NK-92 treated with Interleukin-12 subunit alpha and Interleukin-12 subunit beta, amount 100 ng/mL, for 24 hours (cell line): ENCODE results near the gene ZC3H10.
"Not testable (repeated sequence)": the region's sequence is repeated elsewhere in the genome, so short reads cannot be mapped to it uniquely, and the experiment has no call there.

Source experiments
- DNase-seq: peaks from one replicate; lab custom pipeline; 2025; lab: John Stamatoyannopoulos, UW

ZC3H10 gene, protein sequence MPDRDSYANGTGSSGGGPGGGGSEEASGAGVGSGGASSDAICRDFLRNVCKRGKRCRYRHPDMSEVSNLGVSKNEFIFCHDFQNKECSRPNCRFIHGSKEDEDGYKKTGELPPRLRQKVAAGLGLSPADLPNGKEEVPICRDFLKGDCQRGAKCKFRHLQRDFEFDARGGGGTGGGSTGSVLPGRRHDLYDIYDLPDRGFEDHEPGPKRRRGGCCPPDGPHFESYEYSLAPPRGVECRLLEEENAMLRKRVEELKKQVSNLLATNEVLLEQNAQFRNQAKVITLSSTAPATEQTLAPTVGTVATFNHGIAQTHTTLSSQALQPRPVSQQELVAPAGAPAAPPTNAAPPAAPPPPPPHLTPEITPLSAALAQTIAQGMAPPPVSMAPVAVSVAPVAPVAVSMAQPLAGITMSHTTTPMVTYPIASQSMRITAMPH

DNA sequence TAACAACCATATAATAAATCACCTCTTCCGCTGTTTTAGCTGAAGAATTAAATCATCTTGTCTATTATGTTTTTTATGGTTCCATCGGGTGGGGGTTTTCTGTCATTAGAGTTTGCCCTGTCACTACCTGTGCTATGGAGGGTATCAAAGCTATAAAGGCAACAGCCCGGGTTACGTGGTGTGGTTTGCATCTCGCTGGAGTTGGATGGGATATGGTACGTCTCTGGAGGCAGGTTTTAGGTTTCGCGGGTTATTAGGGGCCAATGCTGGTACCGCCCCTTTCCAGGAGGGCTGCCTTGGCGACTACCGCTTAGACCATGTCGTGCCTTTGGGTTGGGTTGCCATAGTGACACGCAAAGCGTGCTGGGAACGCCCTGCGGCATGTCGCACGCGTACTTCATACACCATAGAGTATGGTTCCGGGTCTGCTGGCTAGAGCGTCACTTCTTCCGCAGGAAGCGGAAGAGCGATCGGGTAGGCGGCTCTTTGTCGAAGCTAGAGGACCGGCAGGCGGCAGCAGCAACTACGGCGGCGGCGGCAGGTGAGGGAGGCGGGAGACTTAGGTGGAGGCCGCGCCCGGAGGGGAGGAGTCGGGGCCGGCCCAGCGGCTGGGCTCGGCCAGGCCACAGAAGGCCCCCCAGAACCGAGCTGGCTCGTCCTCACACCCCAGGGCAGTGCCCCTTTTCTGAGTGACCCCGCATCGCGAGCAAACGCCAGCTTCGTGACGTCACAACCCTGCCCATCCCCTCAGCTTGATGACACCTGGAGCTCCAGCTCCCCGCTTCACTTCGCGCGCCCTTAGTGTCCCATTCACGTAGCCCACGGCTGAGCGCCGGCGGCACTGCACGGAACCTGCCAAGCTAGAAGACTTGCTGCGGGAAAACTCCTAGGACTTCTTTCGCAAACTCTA, at the start of gene ZC3H10:
ZC3H10 (plus strand) TSS at position 489 of the 910 bp plus-strand sequence. CDS start 2,297 bp downstream, outside the sequence.
- peak; percentile 96 for DNase-seq

GRCh38 chr12:56071648-56072047, 46.4 kb upstream of the ZC3H10 start:
- no peak for DNase-seq

GRCh38 chr12:56074396-56074795, 43.7 kb upstream of the ZC3H10 start:
- DNase-seq = no peak

- not testable (repeated sequence) for DNase-seq
These were observed 40.1 kb upstream of the ZC3H10 start for GRCh38 chr12:56077966-56078365.

- DNase-seq = no peak
These were observed 39.6 kb upstream of the ZC3H10 start for GRCh38 chr12:56078427-56078826.

- DNase-seq = no peak
These were observed 38.9 kb upstream of the ZC3H10 start for GRCh38 chr12:56078931-56079722.

DNA sequence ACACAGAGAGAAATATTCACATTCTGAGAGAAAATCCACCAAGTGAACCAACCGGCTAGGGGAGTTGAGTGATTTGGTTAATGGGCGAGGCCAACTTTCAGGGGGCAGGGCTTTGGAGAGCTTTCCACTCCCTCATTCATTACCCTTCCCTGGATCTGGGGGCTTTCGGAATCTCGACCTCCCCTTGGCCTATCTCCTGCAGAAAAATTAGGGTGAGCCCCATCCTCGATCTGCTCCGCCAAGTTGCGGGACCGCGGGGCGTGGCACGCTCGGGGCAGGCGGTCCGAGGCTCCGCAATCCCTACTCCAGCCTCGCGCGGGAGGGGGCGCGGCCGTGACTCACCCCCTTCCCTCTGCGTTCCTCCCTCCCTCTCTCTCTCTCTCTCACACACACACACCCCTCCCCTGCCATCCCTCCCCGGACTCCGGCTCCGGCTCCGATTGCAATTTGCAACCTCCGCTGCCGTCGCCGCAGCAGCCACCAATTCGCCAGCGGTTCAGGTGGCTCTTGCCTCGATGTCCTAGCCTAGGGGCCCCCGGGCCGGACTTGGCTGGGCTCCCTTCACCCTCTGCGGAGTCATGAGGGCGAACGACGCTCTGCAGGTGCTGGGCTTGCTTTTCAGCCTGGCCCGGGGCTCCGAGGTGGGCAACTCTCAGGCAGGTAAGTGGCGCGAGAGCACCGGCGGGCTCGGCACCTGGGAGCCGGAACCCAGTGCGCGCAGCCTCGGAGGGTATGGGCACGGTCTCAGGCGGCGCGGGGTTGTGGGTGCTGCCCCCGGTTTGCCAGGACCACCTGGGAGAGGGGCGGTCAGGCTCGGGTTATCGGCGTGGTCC, 38.1 kb upstream of the ZC3H10 start, which contains the start of gene ERBB3:
ERBB3 (plus strand) TSS at position 443 of the 833 bp plus-strand sequence; CDS start at position 579, 136 bp downstream.
- no peak for DNase-seq

GRCh38 chr12:56080556-56081138, 37.4 kb upstream of the ZC3H10 start:
- no peak for DNase-seq

- DNase-seq = no peak
These were observed 36.4 kb upstream of the ZC3H10 start for GRCh38 chr12:56081393-56082347.

GRCh38 chr12:56082382-56082781, 35.7 kb upstream of the ZC3H10 start:
- no peak for DNase-seq

DNA sequence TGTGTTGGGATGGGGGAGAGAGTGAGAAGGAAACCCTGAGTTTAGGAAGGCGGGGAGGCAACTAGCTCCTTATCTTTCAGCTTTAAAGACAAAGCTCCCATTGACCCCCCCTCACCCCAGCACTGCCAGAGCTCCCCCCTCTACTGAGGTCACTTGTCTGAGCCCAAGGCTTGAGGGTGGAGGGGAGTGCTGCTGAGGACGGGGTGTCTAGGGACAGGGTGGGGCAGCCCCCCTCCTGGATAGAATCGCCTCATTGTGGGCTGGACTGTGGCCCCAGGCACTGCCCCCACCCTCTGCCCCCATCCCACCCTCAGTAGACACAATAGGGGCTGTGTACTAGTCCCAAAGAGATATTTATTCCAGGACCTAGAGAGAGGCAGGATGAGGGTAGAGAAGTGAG, 35.1 kb upstream of the ZC3H10 start:
- DNase-seq = no peak

DNA sequence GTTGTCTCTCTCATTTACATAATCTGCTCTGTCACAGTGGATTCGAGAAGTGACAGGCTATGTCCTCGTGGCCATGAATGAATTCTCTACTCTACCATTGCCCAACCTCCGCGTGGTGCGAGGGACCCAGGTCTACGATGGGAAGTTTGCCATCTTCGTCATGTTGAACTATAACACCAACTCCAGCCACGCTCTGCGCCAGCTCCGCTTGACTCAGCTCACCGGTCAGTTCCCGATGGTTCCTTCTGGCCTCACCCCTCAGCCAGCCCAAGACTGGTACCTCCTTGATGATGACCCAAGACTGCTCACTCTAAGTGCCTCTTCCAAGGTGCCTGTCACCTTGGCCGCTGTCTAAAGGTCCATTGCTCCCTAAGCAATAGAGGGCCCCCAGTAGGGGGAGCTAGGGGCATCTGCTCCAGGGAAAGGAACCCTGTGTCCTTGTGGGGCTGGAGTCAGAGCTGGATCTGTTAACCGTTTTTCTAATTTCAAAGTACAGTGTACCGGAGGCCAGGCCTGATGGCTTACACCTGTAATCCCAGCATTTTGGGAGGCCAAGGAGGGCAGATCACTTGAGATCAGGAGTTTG, 33.0 kb upstream of the ZC3H10 start:
- no peak for DNase-seq

DNA sequence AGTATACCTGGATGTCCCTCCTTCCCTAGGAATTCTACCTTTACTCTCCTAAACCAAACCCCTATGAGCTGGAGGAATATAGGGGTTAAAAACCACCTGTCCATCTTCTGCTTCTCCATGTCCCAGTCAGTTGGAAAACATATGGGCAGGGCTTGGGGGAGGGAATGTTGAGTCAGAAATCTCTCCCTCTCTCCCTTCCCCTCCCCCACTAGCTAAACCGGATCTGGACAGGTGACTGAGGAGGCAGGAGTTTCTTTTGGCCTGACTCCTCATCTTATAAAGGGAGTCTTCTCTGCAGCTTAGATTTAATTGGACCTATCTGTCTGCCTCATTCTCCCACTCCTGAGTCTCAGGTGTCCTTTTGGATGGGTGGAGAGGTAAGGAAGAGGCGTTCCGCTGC, 32.0 kb upstream of the ZC3H10 start:
- no peak for DNase-seq

GRCh38 chr12:56086608-56087007, 31.5 kb upstream of the ZC3H10 start:
- no peak for DNase-seq

DNA sequence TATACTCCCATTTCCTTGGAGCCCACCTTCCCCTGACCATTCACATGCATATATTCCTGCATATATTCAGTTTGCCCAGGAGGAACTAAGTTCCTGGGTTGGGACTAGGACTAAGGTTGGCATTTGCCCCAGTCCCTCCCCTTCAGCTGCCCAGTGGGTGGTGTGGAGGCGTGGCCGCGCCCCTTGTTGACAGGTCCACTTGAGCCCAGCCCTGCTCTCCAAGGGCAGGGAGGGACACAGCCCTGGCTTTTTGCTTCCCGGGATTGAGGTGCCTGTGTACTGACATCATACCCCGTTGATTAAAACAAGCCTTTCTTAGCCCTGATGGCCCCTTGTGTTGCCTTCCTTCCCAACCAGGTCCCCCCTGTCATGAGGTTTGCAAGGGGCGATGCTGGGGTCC, 30.8 kb upstream of the ZC3H10 start:
- no peak for DNase-seq

- no peak for DNase-seq
These were observed 20.3 kb upstream of the ZC3H10 start for GRCh38 chr12:56097738-56098137.

DNA sequence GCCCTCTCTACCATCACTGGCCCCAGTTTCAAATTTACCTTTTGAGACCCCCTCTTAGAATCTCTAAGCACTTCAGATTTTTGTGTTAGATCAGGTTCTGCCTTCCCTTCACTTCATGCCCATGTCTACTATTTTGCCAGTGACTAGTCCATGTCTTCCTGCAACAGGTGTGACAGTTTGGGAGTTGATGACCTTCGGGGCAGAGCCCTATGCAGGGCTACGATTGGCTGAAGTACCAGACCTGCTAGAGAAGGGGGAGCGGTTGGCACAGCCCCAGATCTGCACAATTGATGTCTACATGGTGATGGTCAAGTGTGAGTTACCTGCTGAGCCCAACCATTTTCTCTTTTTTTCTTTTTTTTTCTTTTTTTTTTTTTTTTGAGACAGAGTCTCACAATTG, 19.5 kb upstream of the ZC3H10 start:
- no peak for DNase-seq

DNA sequence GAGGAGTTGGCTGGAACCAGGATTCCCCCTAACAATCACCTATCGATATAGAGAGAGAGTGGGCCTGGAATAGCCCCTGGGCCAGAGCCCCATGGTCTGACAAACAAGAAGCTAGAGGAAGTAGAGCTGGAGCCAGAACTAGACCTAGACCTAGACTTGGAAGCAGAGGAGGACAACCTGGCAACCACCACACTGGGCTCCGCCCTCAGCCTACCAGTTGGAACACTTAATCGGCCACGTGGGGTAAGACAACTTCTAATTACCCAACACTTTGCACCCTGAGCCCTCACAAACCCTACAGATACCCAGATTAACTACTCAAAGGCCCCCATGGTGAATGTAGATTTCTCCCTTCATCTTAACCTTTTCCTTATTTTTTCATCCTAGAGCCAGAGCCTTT, 18.3 kb upstream of the ZC3H10 start:
- DNase-seq = no peak

DNA sequence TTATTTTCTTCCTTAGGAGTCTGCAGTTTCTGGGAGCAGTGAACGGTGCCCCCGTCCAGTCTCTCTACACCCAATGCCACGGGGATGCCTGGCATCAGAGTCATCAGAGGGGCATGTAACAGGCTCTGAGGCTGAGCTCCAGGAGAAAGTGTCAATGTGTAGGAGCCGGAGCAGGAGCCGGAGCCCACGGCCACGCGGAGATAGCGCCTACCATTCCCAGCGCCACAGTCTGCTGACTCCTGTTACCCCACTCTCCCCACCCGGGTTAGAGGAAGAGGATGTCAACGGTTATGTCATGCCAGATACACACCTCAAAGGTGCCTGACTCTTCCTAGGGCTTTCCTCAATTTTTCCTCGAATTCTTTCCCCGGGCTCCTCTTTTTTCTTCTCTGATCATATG, 17.0 kb upstream of the ZC3H10 start:
- no peak for DNase-seq
